CD14-positive monocyte (primary cell): ENCODE measurements around the gene SLC37A3. TPM values are rescaled to one million over a fixed set of nuclear protein-coding genes. Genes with fewer than 3 reads are reported as not detected.

Experiments
- DNase-seq, 3 donors: peaks; one replicate each; pipeline ENCODE4 v3.0.0-alpha.2; 2011 to 2022
- H2AFZ ChIP-seq: 2 replicates; pipeline ENCODE4 v1.6.0; 2012; ENCODE audit warnings: mild to moderate bottlenecking, low read depth, low read length, inconsistent platforms; ENCODE audit not compliant: insufficient read depth, poor library complexity, severe bottlenecking
- H3K27ac ChIP-seq, 2 donors: 1 replicate in 1 of 2; 2 replicates in 1 of 2; pipeline ENCODE4 v1.5.1; 2012 to 2013; ENCODE audit warnings: low read length in 2 of 2, control low read depth in 1 of 2, inconsistent platforms in 1 of 2, low read depth in 1 of 2, mild to moderate bottlenecking in 1 of 2
- H3K27me3 ChIP-seq, 2 donors: one replicate each; pipeline versions ENCODE4 v1.6.0 to v1.6.1; 2011 to 2013; ENCODE audit warnings: low read length in 2 of 2; ENCODE audit not compliant: control insufficient read depth in 2 of 2, insufficient read depth in 2 of 2
- H3K36me3 ChIP-seq, 2 donors: replicated peaks in 1 of 2; 1 replicate in 1 of 2; 2 replicates in 1 of 2; pipeline versions ENCODE4 v1.5.1 to v1.6.1; 2012 to 2013; ENCODE audit warnings: low read length in 2 of 2, control low read depth in 1 of 2, inconsistent platforms in 1 of 2, mild to moderate bottlenecking in 1 of 2; ENCODE audit not compliant: insufficient read depth in 2 of 2, control insufficient read depth in 1 of 2
- H3K4me1 ChIP-seq, 2 donors: 1 replicate in 1 of 2; 2 replicates in 1 of 2; pipeline versions ENCODE4 v1.5.1 to v1.6.1; 2012 to 2013; ENCODE audit warnings: low read length in 2 of 2, control low read depth in 1 of 2, inconsistent platforms in 1 of 2, mild to moderate bottlenecking in 1 of 2, moderate library complexity in 1 of 2; ENCODE audit not compliant: insufficient read depth in 2 of 2, control insufficient read depth in 1 of 2
- H3K4me2 ChIP-seq: replicated peaks from 2 replicates; pipeline ENCODE3; 2012; ENCODE audit warnings: low read length, moderate library complexity, mild to moderate bottlenecking; ENCODE audit not compliant: poor library complexity, severe bottlenecking; ENCODE audit errors: extremely low read depth
- H3K4me3 ChIP-seq, 3 experiments: fragments of 200-600 bp in 1 of 3; sonication (generic) in 1 of 3; replicated peaks in 1 of 3; 1 replicate in 2 of 3; 2 replicates in 1 of 3; pipeline ENCODE4 v1.5.1; 2011 to 2013; ENCODE audit warnings: low read length in 3 of 3, mild to moderate bottlenecking in 3 of 3, control low read depth in 2 of 3, low read depth in 2 of 3, inconsistent platforms in 1 of 3, moderate library complexity in 1 of 3
- H3K79me2 ChIP-seq: 2 replicates; pipeline ENCODE4 v1.6.0; 2012; ENCODE audit warnings: mild to moderate bottlenecking, control low read depth, inconsistent platforms, low read length, moderate library complexity; ENCODE audit not compliant: insufficient read depth
- H3K9ac ChIP-seq: 2 replicates; pipeline ENCODE4 v1.6.0; 2017; ENCODE audit warnings: low read length, mild to moderate bottlenecking; ENCODE audit not compliant: insufficient read depth, poor library complexity, severe bottlenecking
- H3K9me3 ChIP-seq, 2 donors: replicated peaks in 1 of 2; 1 replicate in 1 of 2; 2 replicates in 1 of 2; pipeline versions ENCODE4 v1.5.1 to v1.6.1; 2012 to 2013; ENCODE audit warnings: low read length in 2 of 2, control low read depth in 1 of 2; ENCODE audit not compliant: control insufficient read depth in 1 of 2, insufficient read depth in 1 of 2
- H4K20me1 ChIP-seq: 2 replicates; pipeline ENCODE4 v1.6.0; 2012; ENCODE audit warnings: mild to moderate bottlenecking, low read length, control low read depth, moderate library complexity; ENCODE audit not compliant: insufficient read depth
- H3K27ac Mint-ChIP-seq, 7 donors: one replicate each; pipeline ENCODE4 v1.8.0; 2020; ENCODE audit warnings: mild to moderate bottlenecking in 7 of 7, mixed read lengths in 7 of 7, moderate library complexity in 6 of 7, inconsistent platforms in 2 of 7
- H3K27me3 Mint-ChIP-seq, 3 donors: one replicate each; pipeline ENCODE4 v1.8.0; 2021 to 2022; ENCODE audit warnings: low read depth in 3 of 3, mild to moderate bottlenecking in 3 of 3, mixed read lengths in 3 of 3, moderate library complexity in 3 of 3, inconsistent platforms in 1 of 3
- H3K36me3 Mint-ChIP-seq, 2 donors: one replicate each; pipeline ENCODE4 v1.8.0; 2020; ENCODE audit warnings: mixed read lengths in 2 of 2, inconsistent platforms in 1 of 2, mild to moderate bottlenecking in 1 of 2
- H3K4me1 Mint-ChIP-seq: one replicate; pipeline ENCODE4 v1.8.0; 2020; ENCODE audit warnings: mild to moderate bottlenecking, mixed read lengths
- H3K4me3 Mint-ChIP-seq, 2 donors: one replicate each; pipeline ENCODE4 v1.8.0; 2020; ENCODE audit warnings: mild to moderate bottlenecking in 2 of 2, mixed read lengths in 2 of 2, moderate library complexity in 1 of 2
- H3K9me3 Mint-ChIP-seq, 7 donors: one replicate each; pipeline ENCODE4 v1.8.0; 2020 to 2022; ENCODE audit warnings: mixed read lengths in 7 of 7, mild to moderate bottlenecking in 6 of 7, moderate library complexity in 6 of 7, inconsistent platforms in 2 of 7
- WGBS: methylation state at CpG from one replicate; pipeline ENCODE4 v1.1.5; 2013; ENCODE audit warnings: missing lambda C conversion rate; ENCODE audit not compliant: insufficient coverage; 5-methylcytosine and 5-hydroxymethylcytosine counted together
- intact Hi-C, 2 donors: fragments of 100-400 bp; cut with micrococcal nuclease; formaldehyde crosslinking; loops; one replicate each; pipeline versions ENCODE4 v1.15.0 to v1.15.1; 2023
- polyA plus RNA-seq, 3 donors: library from polyadenylated mRNA; depleted of rRNA in 1 of 3; unstranded in 2 of 3; stranded (reverse) in 1 of 3; fragments of 300-500 nt in 2 of 3; fragments of >200 nt in 1 of 3; fragmentation: Illumina TruSeq in 2 of 3; gene quantifications; 1 replicate in 2 of 3; 2 replicates in 1 of 3; pipeline ENCODE4 v1.2.3, GENCODE V29; 2012 to 2021
- TF ChIP-seq, protein P1 (sequence below): fragments of 200-600 bp; IDR thresholded peaks from one replicate; pipeline ENCODE4 v1.8.0; 2022; ENCODE audit warnings: antibody characterized with exemption, mild to moderate bottlenecking

The SLC37A3 gene
- polyA plus RNA-seq, 3 donors = 3.1 to 26.1 (median 5.2) TPM

DNA sequence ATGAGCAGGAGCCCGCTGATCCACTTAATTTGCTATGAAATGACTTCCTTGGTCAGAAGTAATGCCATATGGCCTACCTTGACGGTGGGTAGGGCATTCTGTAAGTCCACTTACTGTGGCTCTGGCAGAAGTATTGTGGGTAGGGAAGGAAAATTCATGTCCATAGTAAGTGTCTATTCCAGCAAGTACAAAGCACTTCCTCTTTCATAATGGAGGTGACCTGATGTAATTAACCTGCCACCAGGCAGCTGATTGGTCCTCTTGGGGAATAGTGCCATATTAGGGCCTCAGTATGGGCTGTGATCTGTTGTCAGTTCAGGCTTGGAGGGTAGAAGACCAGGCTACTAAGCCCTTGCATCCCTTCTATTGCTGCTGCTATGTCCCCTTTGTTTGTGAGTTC, 103.9 kb downstream of the SLC37A3 start:
- Histone ChIP-seq H3K27me3 (no peaks in the 10 kb centered on the region), H3K4me3 (no peak overlapping the region), H2AFZ (no peak overlapping the region), H3K36me3 (no peaks in the 10 kb centered on the region), H3K79me2 (no peaks in the 10 kb centered on the region), H3K9ac (no peak overlapping the region), H3K4me1 (peaks cover 5 to 8% of the 10 kb centered on the region in 2 donors), H3K4me2 (no peak overlapping the region), H3K9me3 (no peaks in the 10 kb centered on the region), H3K27ac (no peak overlapping the region), H4K20me1 (no peaks in the 10 kb centered on the region)
- DNase-seq = peak in 2 of 3 donors; percentile 45 to 47
- H3K9me3 Mint-ChIP-seq = no peaks in the 10 kb centered on the region
- intact Hi-C loops = loop anchor here in 1 of 2 donors (5.0 kb wide), 1 partner anchor 57 kb away; no protein-coding TSS in a partner anchor
- H3K27ac Mint-ChIP-seq = peak overlapping the region in 2 of 7 donors; percentile 42 to 78
- peaks cover 15% of the 10 kb centered on the region for H3K4me1 Mint-ChIP-seq
- 100% methylated on average over 2 of the region's 2 CpGs for WGBS
- H3K36me3 Mint-ChIP-seq = no peaks in the 10 kb centered on the region
- TF ChIP-seq, protein P1, sequence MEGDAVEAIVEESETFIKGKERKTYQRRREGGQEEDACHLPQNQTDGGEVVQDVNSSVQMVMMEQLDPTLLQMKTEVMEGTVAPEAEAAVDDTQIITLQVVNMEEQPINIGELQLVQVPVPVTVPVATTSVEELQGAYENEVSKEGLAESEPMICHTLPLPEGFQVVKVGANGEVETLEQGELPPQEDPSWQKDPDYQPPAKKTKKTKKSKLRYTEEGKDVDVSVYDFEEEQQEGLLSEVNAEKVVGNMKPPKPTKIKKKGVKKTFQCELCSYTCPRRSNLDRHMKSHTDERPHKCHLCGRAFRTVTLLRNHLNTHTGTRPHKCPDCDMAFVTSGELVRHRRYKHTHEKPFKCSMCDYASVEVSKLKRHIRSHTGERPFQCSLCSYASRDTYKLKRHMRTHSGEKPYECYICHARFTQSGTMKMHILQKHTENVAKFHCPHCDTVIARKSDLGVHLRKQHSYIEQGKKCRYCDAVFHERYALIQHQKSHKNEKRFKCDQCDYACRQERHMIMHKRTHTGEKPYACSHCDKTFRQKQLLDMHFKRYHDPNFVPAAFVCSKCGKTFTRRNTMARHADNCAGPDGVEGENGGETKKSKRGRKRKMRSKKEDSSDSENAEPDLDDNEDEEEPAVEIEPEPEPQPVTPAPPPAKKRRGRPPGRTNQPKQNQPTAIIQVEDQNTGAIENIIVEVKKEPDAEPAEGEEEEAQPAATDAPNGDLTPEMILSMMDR = no peak
- peaks cover 0 to 5% (median 0%) of the 10 kb centered on the region in 3 donors for H3K27me3 Mint-ChIP-seq
- H3K4me3 Mint-ChIP-seq = no peak overlapping the region

DNA sequence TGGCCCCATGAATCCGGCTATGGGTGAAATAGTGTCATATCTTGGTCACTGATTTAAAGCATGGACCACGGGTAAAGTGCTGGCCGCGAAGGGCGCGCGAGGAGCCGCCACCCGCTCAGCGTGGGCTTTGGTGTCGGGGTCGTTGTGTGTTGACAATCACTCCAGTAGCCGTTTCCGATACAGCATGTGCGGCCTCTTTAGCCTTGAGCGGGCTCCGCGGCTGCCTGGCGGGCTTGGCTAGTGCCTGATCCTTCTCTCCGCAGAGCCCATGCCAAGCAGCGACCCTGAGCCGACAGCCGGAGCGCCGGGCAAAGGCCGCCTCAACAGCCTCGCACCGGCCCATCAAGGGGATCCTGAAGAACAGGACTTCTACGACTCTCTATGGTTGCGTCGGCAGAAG, 105.9 kb downstream of the SLC37A3 start:
- H3K27ac ChIP-seq = no peak overlapping the region
- no peak for DNase-seq
- no peak overlapping the region for H3K4me2 ChIP-seq
- no peaks in the 10 kb centered on the region for H3K9me3 ChIP-seq
- H4K20me1 ChIP-seq = no peaks in the 10 kb centered on the region
- H2AFZ ChIP-seq = no peak overlapping the region
- Mint-ChIP-seq H3K27me3 (peaks cover 0 to 5% (median 0%) of the 10 kb centered on the region in 3 donors), H3K27ac (no peak overlapping the region), H3K4me3 (no peak overlapping the region), H3K4me1 (peaks cover 15% of the 10 kb centered on the region), H3K9me3 (no peaks in the 10 kb centered on the region), H3K36me3 (no peaks in the 10 kb centered on the region)
- no peaks in the 10 kb centered on the region for H3K27me3 ChIP-seq
- WGBS = 98% methylated on average over 26 of the region's 31 CpGs
- H3K79me2 ChIP-seq = no peaks in the 10 kb centered on the region
- intact Hi-C loops = loop anchor here in 1 of 2 donors (5.0 kb wide), 1 partner anchor 55 kb away; no protein-coding TSS in a partner anchor
- TF ChIP-seq, protein P1 = no peak
- H3K36me3 ChIP-seq = no peaks in the 10 kb centered on the region
- peaks cover 5 to 8% of the 10 kb centered on the region in 2 donors for H3K4me1 ChIP-seq
- no peak overlapping the region for H3K4me3 ChIP-seq
- H3K9ac ChIP-seq = no peak overlapping the region
